CD8-positive, alpha-beta memory T cell (primary cell): ENCODE data around the gene ATRN. TPM values are rescaled to one million over a fixed set of nuclear protein-coding genes. Genes with fewer than 3 reads are reported as not detected.
"Not testable (repeated sequence)": the region's sequence is repeated elsewhere in the genome, so short reads cannot be mapped to it uniquely, and the experiment has no call there.

Source experiments
- CTCF ChIA-PET: fragments of 350-600 bp; sonication (Branson Sonifier 250); formaldehyde crosslinking; loops from one replicate; lab custom pipeline; 2021; ENCODE audit warnings: antibody characterized with exemption; lab: Charles Lee
- POLR2A ChIA-PET: fragments of 350-600 bp; sonication (Branson Sonifier 250); formaldehyde crosslinking; loops from one replicate; lab custom pipeline; 2021; ENCODE audit warnings: antibody characterized with exemption; lab: Charles Lee
- DNase-seq, 5 donors: peaks; one replicate each; pipeline versions ENCODE4 v3.0.0 to v3.0.0-alpha.2; 2020 to 2022; ENCODE audit warnings: mixed read lengths in 1 of 5
- H3K27ac ChIP-seq: one replicate; pipeline ENCODE4 v1.7.0; 2013; ENCODE audit warnings: low read depth, mild to moderate bottlenecking, low read length, moderate library complexity
- H3K27me3 ChIP-seq: 2 replicates; pipeline ENCODE4 v1.7.0; 2013; ENCODE audit warnings: low read length, mild to moderate bottlenecking; ENCODE audit not compliant: insufficient read depth, poor library complexity, severe bottlenecking
- H3K36me3 ChIP-seq: 2 replicates; pipeline ENCODE4 v1.7.0; 2013; ENCODE audit warnings: mild to moderate bottlenecking, low read length, moderate library complexity; ENCODE audit not compliant: insufficient read depth
- H3K4me1 ChIP-seq: 2 replicates; pipeline ENCODE4 v1.7.0; 2013; ENCODE audit warnings: mild to moderate bottlenecking, low read length, moderate library complexity; ENCODE audit not compliant: insufficient read depth
- H3K4me3 ChIP-seq: 2 replicates; pipeline ENCODE4 v1.7.0; 2013; ENCODE audit warnings: mild to moderate bottlenecking, low read length
- H3K9me3 ChIP-seq: 2 replicates; pipeline ENCODE4 v1.7.0; 2013; ENCODE audit warnings: mild to moderate bottlenecking, low read length
- H3K27ac Mint-ChIP-seq, 8 donors: one replicate each; pipeline ENCODE4 v1.8.0; 2020 to 2021; ENCODE audit warnings: mixed read lengths in 8 of 8, mild to moderate bottlenecking in 6 of 8, inconsistent platforms in 3 of 8, moderate library complexity in 3 of 8
- H3K27me3 Mint-ChIP-seq, 2 donors: one replicate each; pipeline ENCODE4 v1.8.0; 2020 to 2021; ENCODE audit warnings: mixed read lengths in 2 of 2, mild to moderate bottlenecking in 1 of 2, moderate library complexity in 1 of 2
- H3K36me3 Mint-ChIP-seq, 3 donors: one replicate each; pipeline ENCODE4 v1.8.0; 2020 to 2021; ENCODE audit warnings: mixed read lengths in 3 of 3, inconsistent platforms in 1 of 3, mild to moderate bottlenecking in 1 of 3
- H3K4me1 Mint-ChIP-seq, 3 donors: one replicate each; pipeline ENCODE4 v1.8.0; 2020 to 2021; ENCODE audit warnings: mixed read lengths in 3 of 3, inconsistent platforms in 1 of 3, mild to moderate bottlenecking in 1 of 3
- H3K4me3 Mint-ChIP-seq, 7 donors: one replicate each; pipeline ENCODE4 v1.8.0; 2020 to 2021; ENCODE audit warnings: mixed read lengths in 7 of 7, mild to moderate bottlenecking in 6 of 7, moderate library complexity in 4 of 7, inconsistent platforms in 2 of 7
- H3K9me3 Mint-ChIP-seq, 5 donors: one replicate each; pipeline ENCODE4 v1.8.0; 2020 to 2022; ENCODE audit warnings: mixed read lengths in 5 of 5, mild to moderate bottlenecking in 3 of 5, moderate library complexity in 2 of 5, inconsistent platforms in 1 of 5
- polyA plus RNA-seq: library from polyadenylated mRNA; unstranded; fragments of 300-500 nt; fragmentation: Illumina TruSeq; gene quantifications from one replicate; pipeline ENCODE4 v1.2.3, GENCODE V29; 2021
- total RNA-seq, 2 experiments: library from RNA; stranded (reverse); gene quantifications; one replicate each; pipeline ENCODE4 v1.2.3, GENCODE V29; 2021

Gene ATRN
- total and polyA plus RNA-seq, 3 experiments from 2014 or later: 9.4 to 11.2 (median 10.8) TPM

DNA sequence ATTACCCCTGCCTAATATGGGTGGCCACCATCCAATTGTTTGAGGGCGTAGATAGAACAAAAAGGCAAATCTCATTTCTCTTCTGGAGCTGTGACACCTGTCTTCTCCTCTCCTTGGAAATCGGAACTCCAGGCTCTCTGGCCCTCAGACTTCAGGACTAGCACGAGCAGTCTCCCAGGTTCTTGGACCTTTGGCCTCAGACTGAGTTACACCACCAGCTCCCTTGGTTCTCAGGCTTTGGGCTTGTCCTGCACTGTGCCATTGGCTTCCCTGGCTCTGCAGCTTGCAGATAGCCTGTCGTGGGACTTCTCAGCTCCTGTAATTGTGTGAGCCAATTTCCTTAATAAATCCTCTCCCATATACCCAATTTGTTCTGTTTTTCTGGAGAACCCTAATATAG, 34.3 kb downstream of the ATRN start:
- H3K4me3 ChIP-seq: no peak overlapping the region
- H3K4me3 Mint-ChIP-seq: no peak overlapping the region
- no peaks in the 10 kb centered on the region for H3K27me3 Mint-ChIP-seq
- peaks cover 0 to 4% (median 1%) of the 10 kb centered on the region in 3 donors for H3K36me3 Mint-ChIP-seq
- no peaks in the 10 kb centered on the region for H3K27me3 ChIP-seq
- no peak overlapping the region for H3K27ac ChIP-seq
- ChIA-PET POLR2A (no interaction called here), CTCF (no interaction called here)
- no peaks in the 10 kb centered on the region for H3K36me3 ChIP-seq
- no peaks in the 10 kb centered on the region for H3K9me3 Mint-ChIP-seq
- DNase-seq: no peak
- peaks cover 15 to 20% (median 20%) of the 10 kb centered on the region in 3 donors for H3K4me1 Mint-ChIP-seq
- H3K4me1 ChIP-seq: no peaks in the 10 kb centered on the region
- H3K27ac Mint-ChIP-seq: peak overlapping the region in 1 of 8 donors; percentile 66
- no peaks in the 10 kb centered on the region for H3K9me3 ChIP-seq

DNA sequence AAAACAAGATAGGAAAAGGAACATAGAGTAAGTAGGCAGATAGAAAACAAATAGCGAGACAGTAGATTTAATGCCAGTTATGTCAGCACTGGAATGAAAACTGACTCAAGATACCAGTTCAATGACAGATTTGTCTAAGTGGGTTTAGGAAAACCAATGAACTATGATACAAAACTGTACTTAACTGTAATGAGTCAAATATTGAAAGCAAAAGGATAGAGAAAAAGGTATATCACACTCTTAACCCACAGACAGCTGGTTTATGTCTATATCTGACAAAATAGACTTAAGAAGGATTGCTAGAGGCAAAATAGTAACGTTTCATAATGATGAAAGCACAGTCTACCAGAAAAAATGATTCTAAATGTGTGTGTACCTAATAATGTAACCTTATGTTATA, 38.2 kb downstream of the ATRN start:
- Histone ChIP-seq H3K27ac (no peak overlapping the region), H3K27me3 (no peaks in the 10 kb centered on the region), H3K9me3 (no peaks in the 10 kb centered on the region), H3K4me3 (no peak overlapping the region), H3K36me3 (no peaks in the 10 kb centered on the region), H3K4me1 (no peaks in the 10 kb centered on the region)
- POLR2A ChIA-PET: no interaction called here
- H3K4me1 Mint-ChIP-seq: peaks cover 11 to 20% (median 16%) of the 10 kb centered on the region in 3 donors
- peaks cover 0 to 4% (median 1%) of the 10 kb centered on the region in 3 donors for H3K36me3 Mint-ChIP-seq
- H3K9me3 Mint-ChIP-seq: no peaks in the 10 kb centered on the region
- H3K27me3 Mint-ChIP-seq: no peaks in the 10 kb centered on the region
- H3K4me3 Mint-ChIP-seq: no peak overlapping the region
- peak overlapping the region in 3 of 8 donors; percentile 10 to 33 (median 18) for H3K27ac Mint-ChIP-seq
- CTCF ChIA-PET: no interaction called here
- DNase-seq: no peak

DNA sequence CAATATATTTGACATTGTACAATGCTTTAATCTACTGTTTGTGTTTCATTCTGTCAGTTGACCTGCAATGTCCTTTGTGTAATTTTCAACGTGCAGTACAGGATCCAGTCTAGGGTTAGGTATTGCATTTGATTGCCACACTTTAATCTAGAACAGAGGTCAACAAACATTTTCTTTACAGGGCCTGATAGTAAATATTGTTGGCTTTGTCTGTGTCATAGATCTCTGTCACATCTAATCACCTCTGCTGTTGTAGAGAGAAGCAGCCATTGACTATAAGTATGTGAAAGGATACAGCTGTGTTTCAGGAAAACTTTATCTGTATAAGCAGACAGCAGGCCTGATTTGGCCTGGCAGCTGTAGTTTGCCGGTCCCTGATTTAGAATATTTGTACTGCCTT, 39.3 kb downstream of the ATRN start:
- peaks cover 0 to 4% (median 1%) of the 10 kb centered on the region in 3 donors for H3K36me3 Mint-ChIP-seq
- H3K27me3 Mint-ChIP-seq: no peaks in the 10 kb centered on the region
- Histone ChIP-seq H3K27me3 (no peaks in the 10 kb centered on the region), H3K36me3 (no peaks in the 10 kb centered on the region), H3K9me3 (no peaks in the 10 kb centered on the region), H3K27ac (no peak overlapping the region), H3K4me3 (no peak overlapping the region), H3K4me1 (no peaks in the 10 kb centered on the region)
- DNase-seq: no peak
- POLR2A ChIA-PET: no interaction called here
- CTCF ChIA-PET: no interaction called here
- peaks cover 0 to under 1% (median 0%) of the 10 kb centered on the region in 5 donors for H3K9me3 Mint-ChIP-seq
- peaks cover 10 to 20% (median 15%) of the 10 kb centered on the region in 3 donors for H3K4me1 Mint-ChIP-seq
- H3K27ac Mint-ChIP-seq: no peak overlapping the region
- H3K4me3 Mint-ChIP-seq: no peak overlapping the region

DNA sequence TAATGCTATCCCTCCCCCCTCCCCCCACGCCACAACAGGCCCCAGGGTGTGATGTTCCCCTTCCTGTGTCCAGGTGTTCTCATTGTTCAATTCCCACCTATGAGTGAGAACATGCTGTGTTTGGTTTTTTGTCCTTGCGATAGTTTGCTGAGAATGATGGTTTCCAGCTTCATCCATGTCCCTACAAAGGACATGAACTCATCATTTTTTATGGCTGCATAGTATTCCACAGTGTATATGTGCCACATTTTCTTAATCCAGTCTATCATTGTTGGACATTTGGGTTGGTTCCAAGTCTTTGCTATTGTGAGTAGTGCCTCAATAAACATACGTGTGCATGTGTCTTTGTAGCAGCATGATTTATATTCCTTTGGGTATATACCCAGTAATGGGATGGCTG, 41.4 kb downstream of the ATRN start:
- CTCF ChIA-PET: not testable (repeated sequence)

DNA sequence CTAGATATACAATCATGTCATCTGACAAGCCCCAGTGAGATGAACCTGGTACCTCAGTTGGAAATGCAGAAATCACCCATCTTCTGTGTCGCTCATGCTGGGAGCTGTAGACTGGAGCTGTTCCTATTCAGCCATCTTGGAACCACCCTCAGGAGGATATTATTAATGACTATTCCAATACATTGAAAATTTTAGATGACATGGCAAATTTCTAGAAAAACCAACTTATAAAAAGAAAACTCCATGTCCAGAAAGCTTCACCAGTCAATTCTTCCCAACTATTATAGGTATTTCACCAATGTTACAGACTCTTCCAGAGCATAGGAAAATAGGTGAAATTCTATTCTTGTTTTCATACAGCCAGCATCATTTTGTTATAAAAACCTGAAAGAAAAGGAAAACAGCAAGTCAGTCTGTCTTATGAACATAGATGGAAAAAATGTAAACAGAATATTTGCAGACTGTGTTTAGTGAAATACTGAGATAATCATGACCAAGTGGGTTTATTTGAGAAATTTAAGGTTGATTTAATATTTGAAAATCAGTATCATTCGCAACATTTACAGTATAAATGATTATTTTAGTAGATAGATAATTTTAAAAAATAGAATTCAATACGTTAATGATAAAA, 43.3 kb downstream of the ATRN start:
- H3K4me3 Mint-ChIP-seq: no peak overlapping the region
- H3K4me3 ChIP-seq: no peak overlapping the region
- H3K27me3 Mint-ChIP-seq: no peaks in the 10 kb centered on the region
- peaks cover 2 to 9% (median 4%) of the 10 kb centered on the region in 3 donors for H3K4me1 Mint-ChIP-seq
- POLR2A ChIA-PET: no interaction called here
- CTCF ChIA-PET: no interaction called here
- DNase-seq: no peak
- H3K27ac ChIP-seq: no peak overlapping the region
- peaks cover 0 to 2% (median 0%) of the 10 kb centered on the region in 5 donors for H3K9me3 Mint-ChIP-seq
- H3K36me3 ChIP-seq: no peaks in the 10 kb centered on the region
- no peaks in the 10 kb centered on the region for H3K4me1 ChIP-seq
- H3K36me3 Mint-ChIP-seq: peaks cover 0 to 1% (median under 1%) of the 10 kb centered on the region in 3 donors
- H3K27ac Mint-ChIP-seq: no peak overlapping the region
- H3K27me3 ChIP-seq: no peaks in the 10 kb centered on the region
- no peaks in the 10 kb centered on the region for H3K9me3 ChIP-seq

More for the DNA sequence above, 41.4 kb downstream of the ATRN start:
- H3K4me3 Mint-ChIP-seq, H3K27ac Mint-ChIP-seq, H3K9me3 ChIP-seq, H3K27me3 ChIP-seq, H3K4me1 ChIP-seq, H3K27ac ChIP-seq, H3K36me3 Mint-ChIP-seq, POLR2A ChIA-PET, DNase-seq, H3K27me3 Mint-ChIP-seq, H3K9me3 Mint-ChIP-seq, H3K4me3 ChIP-seq, H3K36me3 ChIP-seq: not testable (repeated sequence)
- H3K4me1 Mint-ChIP-seq: peaks cover 5 to 16% (median 14%) of the 10 kb centered on the region in 3 donors

DNA sequence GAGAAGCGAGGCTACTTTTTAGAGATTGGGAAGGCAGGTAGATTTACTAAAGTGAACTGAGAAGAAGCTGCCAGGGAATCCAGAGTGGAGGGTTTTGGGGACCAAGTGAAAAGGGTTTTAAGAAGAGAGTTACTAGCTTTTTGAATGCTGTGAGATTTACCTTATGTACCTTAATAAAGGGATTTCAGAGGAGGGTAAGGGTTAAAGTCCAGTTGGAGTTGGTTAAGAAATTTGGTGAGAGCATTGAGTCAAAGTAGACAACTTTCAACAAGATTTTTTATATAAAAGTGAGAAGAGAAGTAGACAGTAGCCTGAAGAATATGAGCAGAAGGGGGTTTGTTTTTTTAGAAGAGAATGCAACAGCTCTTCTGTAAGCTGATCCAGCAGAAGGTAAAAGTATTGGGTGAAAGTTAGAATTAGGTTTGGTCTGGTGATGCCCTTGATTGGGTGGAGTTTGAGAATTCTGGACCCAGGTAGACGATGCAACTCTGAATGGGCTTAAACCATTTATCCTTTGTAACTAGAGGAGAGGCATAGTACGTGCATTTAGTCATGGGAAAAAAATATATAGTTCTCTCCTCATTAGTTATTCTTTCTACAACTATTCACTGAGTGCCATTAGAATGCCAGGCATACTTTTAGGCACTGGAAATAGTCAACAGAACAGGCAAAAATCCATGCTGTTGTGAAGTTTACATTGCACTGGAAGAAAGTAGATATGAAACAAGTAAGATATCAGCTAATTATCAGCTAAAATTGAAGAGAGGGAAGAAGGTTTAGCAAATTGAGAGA, 44.8 kb downstream of the ATRN start:
- Mint-ChIP-seq H3K9me3 (peaks cover 0 to 6% (median 2%) of the 10 kb centered on the region in 5 donors), H3K27ac (no peak overlapping the region), H3K36me3 (peaks cover 7 to 14% (median 7%) of the 10 kb centered on the region in 3 donors), H3K4me1 (peaks cover 0 to 6% (median 4%) of the 10 kb centered on the region in 3 donors), H3K4me3 (no peak overlapping the region), H3K27me3 (peaks cover 0 to 1% of the 10 kb centered on the region in 2 donors)
- Histone ChIP-seq H3K9me3 (no peaks in the 10 kb centered on the region), H3K27me3 (no peaks in the 10 kb centered on the region), H3K4me3 (no peak overlapping the region), H3K27ac (no peak overlapping the region), H3K36me3 (no peaks in the 10 kb centered on the region), H3K4me1 (no peaks in the 10 kb centered on the region)
- ChIA-PET CTCF (no interaction called here), POLR2A (no interaction called here)
- DNase-seq: no peak

DNA sequence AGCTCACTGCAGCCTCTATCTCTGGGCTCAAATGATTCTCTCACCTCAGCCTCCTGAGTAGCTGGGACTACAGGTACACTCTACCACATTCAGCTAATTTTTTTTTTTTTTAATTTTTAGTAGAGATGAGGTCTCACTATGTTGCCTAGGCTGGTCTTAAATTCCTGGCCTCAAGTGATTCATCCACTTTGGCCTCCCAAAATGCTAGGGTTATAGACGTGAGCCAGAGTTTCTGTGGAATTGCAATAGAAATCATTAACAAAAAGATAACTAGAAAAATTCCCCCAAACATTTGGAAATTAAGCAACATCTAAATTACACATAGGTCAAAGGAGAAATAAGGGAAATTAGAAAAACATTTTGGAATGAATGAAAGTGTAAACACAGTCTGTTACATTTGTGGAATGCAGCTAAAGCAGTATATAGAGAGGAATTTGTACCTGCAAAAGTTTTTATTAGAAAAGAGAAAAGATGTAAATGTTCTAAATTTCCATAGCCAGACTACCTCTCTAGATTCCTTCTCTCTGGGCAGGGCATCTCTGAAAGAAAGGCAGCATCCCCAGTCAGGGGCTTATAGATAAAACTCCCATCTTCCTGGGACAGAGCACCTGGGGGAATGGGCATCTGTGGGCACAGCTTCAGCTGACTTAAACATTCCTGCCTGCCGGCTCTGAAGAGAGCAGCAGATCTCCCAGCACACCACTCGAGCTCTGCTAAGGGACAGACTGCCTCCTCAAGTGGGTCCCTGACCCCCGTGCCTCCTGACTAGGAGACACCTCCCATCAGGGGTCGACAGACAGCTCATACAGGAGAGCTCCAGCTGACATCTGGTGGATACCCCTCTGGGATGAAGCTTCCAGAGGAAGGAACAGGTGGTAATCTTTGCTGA, 51.3 kb downstream of the ATRN start:
- no peaks in the 10 kb centered on the region for H3K9me3 ChIP-seq
- Mint-ChIP-seq H3K4me3 (no peak overlapping the region), H3K9me3 (peaks cover 6 to 15% (median 9%) of the 10 kb centered on the region in 5 donors), H3K4me1 (peaks cover 1 to 13% (median 12%) of the 10 kb centered on the region in 3 donors), H3K27ac (no peak overlapping the region), H3K36me3 (peaks cover 11 to 45% (median 13%) of the 10 kb centered on the region in 3 donors), H3K27me3 (peaks cover 0 to 1% of the 10 kb centered on the region in 2 donors)
- no peaks in the 10 kb centered on the region for H3K4me1 ChIP-seq
- DNase-seq: no peak
- POLR2A ChIA-PET: no interaction called here
- CTCF ChIA-PET: no interaction called here
- no peak overlapping the region for H3K4me3 ChIP-seq
- no peaks in the 10 kb centered on the region for H3K36me3 ChIP-seq
- no peaks in the 10 kb centered on the region for H3K27me3 ChIP-seq
- H3K27ac ChIP-seq: no peak overlapping the region
